Muscle layer of colon (tissue), 2 donors: ENCODE measurements around the gene PNMA5.

Experiments
- H3K27ac ChIP-seq: one replicate; pipeline ENCODE4 v1.7.0; 2013; ENCODE audit warnings: low read depth, mild to moderate bottlenecking, low read length, moderate library complexity
- H3K27me3 ChIP-seq, 2 donors: one replicate each; pipeline ENCODE4 v1.7.0; 2013; ENCODE audit warnings: low read length in 2 of 2, mild to moderate bottlenecking in 2 of 2; ENCODE audit not compliant: insufficient read depth in 2 of 2, control insufficient read depth in 1 of 2
- H3K36me3 ChIP-seq: one replicate; pipeline ENCODE4 v1.7.0; 2013; ENCODE audit warnings: mild to moderate bottlenecking, low read length; ENCODE audit not compliant: insufficient read depth
- H3K4me1 ChIP-seq: one replicate; pipeline ENCODE4 v1.7.0; 2013; ENCODE audit warnings: mild to moderate bottlenecking, low read length; ENCODE audit not compliant: insufficient read depth
- H3K4me3 ChIP-seq, 2 donors: one replicate each; pipeline ENCODE4 v1.7.0; 2013; ENCODE audit warnings: low read length in 2 of 2, low read depth in 1 of 2, mild to moderate bottlenecking in 1 of 2, moderate library complexity in 1 of 2
- H3K9ac ChIP-seq: one replicate; pipeline ENCODE4 v1.7.0; 2013; ENCODE audit warnings: low read length
- H3K9me3 ChIP-seq: one replicate; pipeline ENCODE4 v1.7.0; 2013; ENCODE audit warnings: mild to moderate bottlenecking, low read length
- donor health status: abdominal sarcoma.
- donor health status: Adenocarcinoma of cecum.

The PNMA5 gene

DNA sequence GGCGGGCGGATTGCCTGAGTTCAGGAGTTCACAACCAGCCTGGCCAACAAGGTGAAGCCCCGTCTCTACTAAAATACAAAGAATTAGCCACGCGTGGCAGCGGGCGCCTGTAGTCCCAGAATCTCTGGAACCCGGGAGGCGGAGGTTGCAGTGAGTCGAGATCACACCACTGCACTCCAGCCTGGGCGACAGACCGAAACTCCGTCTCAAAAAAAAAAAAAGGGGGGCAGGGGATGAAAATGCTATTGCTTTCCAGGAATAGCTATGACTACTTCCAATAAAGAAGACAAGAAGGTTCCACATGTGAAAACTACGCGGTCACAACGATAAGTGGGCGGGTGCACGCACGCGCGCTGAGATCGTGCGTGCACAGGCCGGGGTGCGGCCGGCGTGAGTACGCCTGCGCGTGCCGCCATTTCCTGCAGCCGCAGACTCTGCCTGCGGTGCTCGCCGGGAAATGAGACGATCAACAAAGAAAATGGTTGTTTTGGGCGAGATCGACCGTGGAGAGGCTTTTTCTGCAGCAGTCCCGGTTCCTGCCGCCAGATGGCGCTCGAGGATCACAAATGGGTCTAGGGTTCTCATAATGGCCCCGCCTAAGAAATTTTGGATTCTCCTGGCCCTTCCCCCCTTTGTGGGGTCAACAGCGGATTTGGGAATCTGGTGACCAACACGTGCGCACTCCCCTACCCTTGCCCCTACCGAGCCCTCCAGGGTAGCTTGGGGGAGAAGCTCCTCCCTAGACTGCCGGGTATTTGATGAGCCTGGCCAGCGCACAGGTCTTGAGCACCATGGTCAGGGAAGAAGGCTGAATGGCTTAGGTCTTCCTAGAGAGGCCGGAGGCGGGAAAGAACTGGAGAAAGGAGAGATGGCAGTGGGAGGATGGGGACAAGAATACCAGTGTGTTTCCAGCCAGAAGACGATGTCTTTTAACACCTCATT, 35.1 kb downstream of the PNMA5 start:
- peaks cover 0 to 5% of the 10 kb centered on the region in 2 donors for H3K27me3 ChIP-seq
- no peaks in the 10 kb centered on the region for H3K9me3 ChIP-seq
- H3K36me3 ChIP-seq: no peaks in the 10 kb centered on the region
- peak overlapping the region; percentile 52 for H3K27ac ChIP-seq
- H3K9ac ChIP-seq: no peak overlapping the region
- peak overlapping the region; percentile 23 to 48 for H3K4me3 ChIP-seq
- no peaks in the 10 kb centered on the region for H3K4me1 ChIP-seq

DNA sequence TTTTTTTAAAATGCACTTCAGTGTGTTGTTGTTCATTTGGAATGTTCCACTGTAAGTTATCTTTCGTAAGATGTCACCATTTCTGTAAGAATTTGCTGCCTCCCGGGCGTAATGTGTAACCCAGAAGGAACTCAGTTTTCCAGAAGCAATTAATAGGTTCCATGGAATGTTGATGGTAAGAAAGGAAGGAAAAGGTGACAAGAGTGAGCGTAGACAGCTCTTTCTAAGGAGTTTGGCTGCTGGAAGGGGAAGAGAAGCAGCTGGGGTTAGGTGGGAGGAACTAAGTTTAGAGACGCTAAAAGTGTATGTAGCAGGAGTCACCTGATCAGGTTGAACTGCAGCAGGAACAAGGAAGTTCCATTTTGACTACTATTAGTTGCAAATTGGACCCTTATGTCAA, 35.9 kb downstream of the PNMA5 start:
- H3K9ac ChIP-seq: no peak overlapping the region
- no peaks in the 10 kb centered on the region for H3K4me1 ChIP-seq
- H3K27me3 ChIP-seq: peaks cover 0 to 5% of the 10 kb centered on the region in 2 donors
- peak overlapping the region in 1 of 2 donors; percentile 23 for H3K4me3 ChIP-seq
- H3K9me3 ChIP-seq: no peaks in the 10 kb centered on the region
- no peaks in the 10 kb centered on the region for H3K36me3 ChIP-seq
- H3K27ac ChIP-seq: no peak overlapping the region

DNA sequence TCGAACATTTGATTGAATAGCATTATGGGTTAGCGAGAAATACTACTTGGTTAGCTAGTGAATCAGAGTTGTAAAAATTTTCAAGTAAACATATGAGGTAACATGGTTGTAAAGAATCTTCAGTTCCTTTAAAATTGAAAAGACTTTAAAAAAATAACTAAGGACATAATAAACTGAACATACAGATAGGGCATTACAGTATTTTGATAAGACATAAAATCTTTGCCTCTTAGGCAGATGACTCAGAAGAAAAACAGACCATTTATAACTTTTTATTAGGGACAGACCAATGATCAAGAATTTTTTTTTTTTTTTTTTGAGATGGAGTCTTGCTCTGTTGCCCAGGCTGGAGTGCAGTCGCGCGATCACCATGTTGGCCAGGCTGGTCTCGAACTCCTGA, 43.1 kb downstream of the PNMA5 start:
- no peaks in the 10 kb centered on the region for H3K4me1 ChIP-seq
- no peaks in the 10 kb centered on the region for H3K9me3 ChIP-seq
- H3K9ac ChIP-seq: no peak overlapping the region
- H3K4me3 ChIP-seq: no peak overlapping the region
- peaks cover 0 to 5% of the 10 kb centered on the region in 2 donors for H3K27me3 ChIP-seq
- no peak overlapping the region for H3K27ac ChIP-seq
- H3K36me3 ChIP-seq: no peaks in the 10 kb centered on the region

DNA sequence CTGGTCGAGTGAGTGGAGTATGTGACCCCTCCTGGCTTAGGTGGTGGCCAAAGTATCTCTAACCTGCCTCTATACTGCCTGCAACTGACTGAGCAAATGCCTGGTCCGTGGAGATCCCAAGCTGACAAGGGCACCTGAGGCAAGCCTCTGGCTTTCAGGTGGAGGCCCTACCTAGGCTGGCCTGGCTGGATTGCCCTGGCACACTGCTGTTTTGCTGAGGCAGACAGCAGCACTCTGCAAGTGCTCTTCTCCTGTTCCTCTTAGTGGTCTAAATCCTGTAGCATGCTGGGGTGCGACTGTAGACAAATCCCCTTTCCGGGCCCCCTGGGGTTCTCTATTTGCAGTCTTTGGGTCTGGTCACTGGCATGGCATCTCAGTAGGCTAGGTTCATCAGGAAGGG, 44.8 kb downstream of the PNMA5 start:
- no peaks in the 10 kb centered on the region for H3K9me3 ChIP-seq
- no peaks in the 10 kb centered on the region for H3K36me3 ChIP-seq
- no peak overlapping the region for H3K4me3 ChIP-seq
- no peak overlapping the region for H3K27ac ChIP-seq
- H3K4me1 ChIP-seq: no peaks in the 10 kb centered on the region
- no peak overlapping the region for H3K9ac ChIP-seq
- peaks cover 0 to 5% of the 10 kb centered on the region in 2 donors for H3K27me3 ChIP-seq

DNA sequence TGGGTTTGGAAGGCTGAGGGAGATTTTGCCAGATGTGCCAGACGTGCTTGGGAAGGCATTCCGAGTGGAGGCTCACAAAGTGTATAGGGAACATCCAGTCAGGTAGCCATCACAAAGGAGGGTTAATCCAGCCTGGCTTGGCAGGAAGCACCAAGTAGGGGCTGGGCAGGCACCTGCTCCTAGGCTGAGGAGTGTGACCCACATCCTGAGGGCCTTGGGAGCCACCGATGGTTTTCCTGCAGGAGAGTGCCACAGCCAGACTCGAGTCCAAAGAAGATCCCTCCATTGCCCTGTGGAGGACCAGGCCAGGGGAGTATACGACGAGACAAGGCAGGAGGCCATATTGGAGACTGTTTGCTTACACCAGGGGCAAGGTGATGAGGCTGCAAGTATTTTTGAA, 47.2 kb downstream of the PNMA5 start:
- Histone ChIP-seq H3K27ac (no peak overlapping the region), H3K27me3 (peaks cover 0 to 5% of the 10 kb centered on the region in 2 donors), H3K4me1 (no peaks in the 10 kb centered on the region), H3K4me3 (no peak overlapping the region), H3K9ac (no peak overlapping the region), H3K36me3 (no peaks in the 10 kb centered on the region), H3K9me3 (no peaks in the 10 kb centered on the region)

DNA sequence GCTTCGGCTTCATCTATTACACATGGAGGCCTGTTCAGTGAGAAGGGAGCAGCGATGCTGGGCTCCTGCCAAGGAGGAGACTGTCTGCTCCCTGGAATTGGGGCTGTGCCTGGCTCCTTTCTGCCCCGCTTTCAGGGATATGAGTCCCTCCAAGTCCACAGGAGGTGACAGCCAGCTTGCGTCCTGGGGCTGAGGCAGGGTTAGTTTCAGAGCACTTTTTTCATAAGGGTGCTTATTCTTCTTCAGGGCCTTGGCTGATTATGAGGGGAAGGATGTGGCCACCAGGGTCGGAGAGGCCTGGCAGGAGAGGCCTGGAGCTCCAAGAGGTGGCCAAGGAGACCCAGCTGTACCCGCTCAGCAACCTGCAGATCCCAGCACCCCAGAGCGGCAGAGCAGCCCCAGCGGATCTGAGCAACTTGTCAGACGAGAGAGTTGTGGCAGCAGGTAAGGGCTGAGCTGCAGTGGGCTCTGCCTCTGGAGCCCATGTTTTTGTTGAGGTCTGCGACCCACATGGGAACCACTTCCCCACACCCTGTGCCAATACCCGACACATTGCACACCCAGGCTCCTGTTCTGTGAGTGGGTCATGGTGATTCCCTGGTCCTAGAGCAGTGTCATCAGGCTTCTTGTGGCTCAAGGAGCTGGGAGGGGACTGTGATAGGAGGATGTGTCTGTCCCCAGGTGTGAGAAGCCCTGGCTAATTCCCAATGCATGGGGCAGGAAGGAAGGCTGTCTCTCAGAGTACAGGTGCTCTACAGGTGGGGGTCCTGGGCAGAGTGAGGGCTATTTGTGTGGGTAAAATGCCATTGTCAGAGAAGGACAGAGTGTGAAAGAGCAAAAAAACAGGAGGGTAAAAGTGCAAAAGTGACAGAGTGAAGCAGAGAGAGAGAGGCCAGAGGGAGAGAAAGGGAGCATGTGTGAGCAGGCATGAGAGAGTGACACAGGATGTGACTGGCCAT, 48.6 kb downstream of the PNMA5 start:
- Histone ChIP-seq H3K9ac (no peak overlapping the region), H3K4me3 (no peak overlapping the region), H3K27me3 (peaks cover 0 to 9% of the 10 kb centered on the region in 2 donors), H3K36me3 (no peaks in the 10 kb centered on the region), H3K9me3 (no peaks in the 10 kb centered on the region), H3K27ac (no peak overlapping the region), H3K4me1 (no peaks in the 10 kb centered on the region)

DNA sequence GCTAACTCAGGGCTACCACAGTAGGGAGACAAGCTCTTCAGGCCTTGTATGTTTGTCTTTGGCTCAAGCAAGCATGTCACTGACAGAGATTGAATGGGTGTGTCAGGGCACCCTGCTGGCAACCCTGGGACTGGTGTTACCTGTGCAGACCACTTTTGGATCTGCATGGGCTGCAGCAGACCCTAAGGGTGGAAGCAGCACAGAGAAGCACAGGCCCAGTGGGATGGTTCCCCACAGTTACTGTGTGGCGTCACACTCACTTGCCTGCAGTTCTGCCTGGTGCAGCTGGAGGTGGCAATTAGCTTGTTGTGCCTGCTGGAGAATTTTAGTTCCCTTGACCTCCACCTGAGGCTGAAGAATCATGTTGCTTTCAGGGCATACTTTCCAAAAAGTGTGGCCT, 50.1 kb downstream of the PNMA5 start:
- Histone ChIP-seq H3K27ac (no peak overlapping the region), H3K9me3 (no peaks in the 10 kb centered on the region), H3K4me1 (no peaks in the 10 kb centered on the region), H3K9ac (no peak overlapping the region), H3K27me3 (peaks cover 0 to 5% of the 10 kb centered on the region in 2 donors), H3K4me3 (no peak overlapping the region), H3K36me3 (no peaks in the 10 kb centered on the region)

DNA sequence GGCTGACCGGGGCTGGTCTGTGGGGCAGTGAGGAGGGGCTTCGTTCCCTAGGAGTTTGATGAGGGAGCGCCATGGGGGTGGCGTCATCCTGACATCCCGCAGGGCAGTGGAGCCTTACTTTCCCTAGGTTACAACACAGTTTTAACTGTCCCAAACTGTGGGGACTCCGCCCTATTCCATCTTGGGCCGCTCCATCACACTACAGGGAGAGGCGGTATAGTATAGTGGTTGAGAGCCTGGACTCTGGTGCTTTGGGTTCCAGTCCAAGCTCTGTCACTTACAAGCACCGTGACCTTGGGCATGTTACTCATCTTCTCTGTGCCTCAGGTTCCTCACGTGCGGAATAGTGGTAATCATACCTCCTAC, 51.9 kb downstream of the PNMA5 start:
- peak overlapping the region; percentile 45 for H3K4me3 ChIP-seq
- peak overlapping the region; percentile 24 for H3K27ac ChIP-seq
- no peaks in the 10 kb centered on the region for H3K36me3 ChIP-seq
- peak overlapping the region; percentile 33 for H3K9ac ChIP-seq
- H3K4me1 ChIP-seq: no peaks in the 10 kb centered on the region
- no peaks in the 10 kb centered on the region for H3K9me3 ChIP-seq
- H3K27me3 ChIP-seq: peaks cover 0 to 5% of the 10 kb centered on the region in 2 donors

DNA sequence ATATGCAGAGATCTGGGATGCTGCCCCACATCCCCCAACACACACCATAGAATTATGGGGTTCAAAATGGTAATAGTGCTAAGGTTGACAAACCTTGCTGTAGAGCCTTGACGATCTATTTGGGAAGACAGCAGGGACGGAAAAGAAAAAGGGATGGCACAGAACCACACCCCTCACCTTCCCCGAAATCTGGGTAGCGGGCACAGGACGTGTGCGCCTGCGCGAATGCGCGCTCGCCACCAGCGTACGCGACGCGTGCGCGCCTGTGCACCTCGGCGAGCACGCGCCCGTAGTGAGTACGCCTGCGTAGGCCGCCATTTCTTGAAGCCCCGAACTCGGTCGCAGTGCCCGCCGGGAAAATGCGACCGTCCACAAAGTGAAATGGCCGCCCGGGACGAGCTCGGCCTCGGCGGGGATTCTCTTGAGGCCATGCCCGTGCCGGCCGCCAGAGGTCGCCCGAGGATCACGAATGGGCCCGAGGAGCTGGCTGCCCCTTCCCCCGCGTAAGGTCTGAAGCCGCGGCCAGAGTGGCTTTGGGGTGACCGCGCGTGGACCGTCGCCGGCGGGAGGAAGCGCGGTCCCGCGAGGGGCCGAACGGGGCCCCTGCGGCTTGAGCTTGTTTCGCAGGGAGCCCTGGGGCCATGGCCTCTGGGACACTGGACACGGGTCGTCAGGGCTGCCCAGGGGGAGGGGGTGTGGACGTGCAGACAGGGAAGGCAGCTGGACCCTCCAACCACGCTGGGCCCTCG, 52.4 kb downstream of the PNMA5 start:
- Histone ChIP-seq H3K4me3 (peak overlapping the region; percentile 54 to 66), H3K4me1 (no peaks in the 10 kb centered on the region), H3K9ac (peak overlapping the region; percentile 33), H3K36me3 (no peaks in the 10 kb centered on the region), H3K27me3 (peaks cover 0 to 7% of the 10 kb centered on the region in 2 donors), H3K27ac (peak overlapping the region; percentile 72), H3K9me3 (no peaks in the 10 kb centered on the region)
